ENCODE measurements around the gene TMEM239.
"Not testable (repeated sequence)": the region's sequence is repeated elsewhere in the genome, so short reads cannot be mapped to it uniquely, and the experiment has no call there.

TMEM239 gene

DNA sequence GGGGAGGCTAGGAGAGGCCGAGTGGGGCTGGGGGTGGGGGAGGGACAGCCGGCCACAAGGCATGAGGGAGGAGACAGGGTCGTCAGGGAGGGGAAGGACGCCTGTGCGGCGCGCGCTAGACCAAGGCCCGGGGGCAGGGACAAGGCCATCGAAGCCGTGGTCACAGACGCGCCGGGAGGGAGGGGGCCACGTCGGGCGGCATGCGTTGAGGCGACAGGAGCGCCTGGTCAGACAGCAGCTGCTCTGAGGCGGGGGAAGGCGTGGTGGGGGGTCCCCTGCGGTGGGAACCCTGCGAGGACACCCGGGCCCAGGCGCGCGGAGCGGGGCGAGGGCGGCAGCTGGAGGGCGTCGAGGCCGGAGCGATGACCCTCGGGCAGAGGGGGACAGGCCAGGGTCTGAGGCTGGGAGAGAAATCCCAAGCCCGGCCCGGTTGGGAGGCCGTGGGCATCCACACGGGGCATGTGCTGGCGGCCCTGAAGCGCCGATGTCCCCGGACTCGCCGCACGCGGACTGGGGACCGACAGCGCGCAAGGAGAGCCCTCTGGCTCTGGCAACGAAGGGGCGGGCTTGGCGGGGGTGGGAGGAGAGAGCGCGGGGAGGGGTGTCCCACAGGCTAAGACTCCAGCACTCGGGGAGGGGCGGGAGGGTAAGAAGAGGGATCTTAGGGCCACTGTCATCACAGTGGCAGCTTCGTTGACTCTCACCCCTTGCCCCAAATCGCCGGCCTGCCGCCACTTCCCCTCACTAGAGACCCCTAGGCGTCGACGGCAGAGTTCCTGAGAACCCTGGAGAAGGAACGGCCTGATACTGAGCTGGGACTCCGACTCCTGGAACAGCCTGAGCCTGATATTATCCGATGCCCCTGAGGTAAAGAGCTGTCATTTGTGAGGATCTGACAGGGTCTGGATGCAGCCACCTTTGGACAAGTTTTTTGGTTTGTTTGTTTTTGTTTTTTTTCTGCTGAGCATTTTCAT, 5.0 kb downstream of the TMEM239 start:
- TF ChIP-seq, protein P1, sequence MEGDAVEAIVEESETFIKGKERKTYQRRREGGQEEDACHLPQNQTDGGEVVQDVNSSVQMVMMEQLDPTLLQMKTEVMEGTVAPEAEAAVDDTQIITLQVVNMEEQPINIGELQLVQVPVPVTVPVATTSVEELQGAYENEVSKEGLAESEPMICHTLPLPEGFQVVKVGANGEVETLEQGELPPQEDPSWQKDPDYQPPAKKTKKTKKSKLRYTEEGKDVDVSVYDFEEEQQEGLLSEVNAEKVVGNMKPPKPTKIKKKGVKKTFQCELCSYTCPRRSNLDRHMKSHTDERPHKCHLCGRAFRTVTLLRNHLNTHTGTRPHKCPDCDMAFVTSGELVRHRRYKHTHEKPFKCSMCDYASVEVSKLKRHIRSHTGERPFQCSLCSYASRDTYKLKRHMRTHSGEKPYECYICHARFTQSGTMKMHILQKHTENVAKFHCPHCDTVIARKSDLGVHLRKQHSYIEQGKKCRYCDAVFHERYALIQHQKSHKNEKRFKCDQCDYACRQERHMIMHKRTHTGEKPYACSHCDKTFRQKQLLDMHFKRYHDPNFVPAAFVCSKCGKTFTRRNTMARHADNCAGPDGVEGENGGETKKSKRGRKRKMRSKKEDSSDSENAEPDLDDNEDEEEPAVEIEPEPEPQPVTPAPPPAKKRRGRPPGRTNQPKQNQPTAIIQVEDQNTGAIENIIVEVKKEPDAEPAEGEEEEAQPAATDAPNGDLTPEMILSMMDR (IDR thresholded peaks at IDR 0.05; ENCODE audit: insufficient read depth, low read length, poor library complexity, severe bottlenecking), result no peak
- H3K36me3 ChIP-seq (ENCODE audit: control insufficient read depth, insufficient read depth, low read length), result no peaks in the 10 kb centered on the region
- DNase-seq (ENCODE audit: extremely low read depth, insufficient read length), result no peak
- H3K4me3 ChIP-seq (replicated peaks; ENCODE audit: low read depth, low read length), result no peak overlapping the region
- no peaks in the 10 kb centered on the region for H3K27me3 ChIP-seq (replicated peaks; ENCODE audit: control insufficient read depth, insufficient read depth, low read length)

DNA sequence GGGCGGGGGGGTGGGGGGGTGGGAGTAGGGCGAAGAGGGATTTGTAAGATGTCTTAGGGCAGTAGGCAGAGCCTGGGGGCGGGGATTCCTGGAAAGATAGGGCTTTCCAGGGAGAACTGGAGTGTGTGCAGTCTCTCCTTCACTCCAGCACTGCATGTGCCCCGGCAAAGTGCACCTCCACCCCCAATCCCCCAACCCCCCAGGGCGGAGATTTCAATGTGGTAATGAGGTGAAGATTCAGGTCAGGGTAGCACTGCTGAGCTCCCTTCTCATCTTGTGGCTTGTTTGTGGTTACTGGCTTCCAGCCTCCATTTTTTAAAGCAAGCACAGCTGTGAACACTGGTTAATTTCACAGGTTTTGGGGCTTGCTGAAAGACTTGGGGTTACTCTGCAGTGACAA, 5.9 kb downstream of the TMEM239 start:
- H3K4me3 ChIP-seq (replicated peaks; ENCODE audit: low read depth, low read length), result no peak overlapping the region
- H3K36me3 ChIP-seq (ENCODE audit: control insufficient read depth, insufficient read depth, low read length), result no peaks in the 10 kb centered on the region
- no peak for DNase-seq (ENCODE audit: extremely low read depth, insufficient read length)
- TF ChIP-seq, protein P1 (IDR thresholded peaks at IDR 0.05; ENCODE audit: insufficient read depth, low read length, poor library complexity, severe bottlenecking), result no peak
- no peaks in the 10 kb centered on the region for H3K27me3 ChIP-seq (replicated peaks; ENCODE audit: control insufficient read depth, insufficient read depth, low read length)

DNA sequence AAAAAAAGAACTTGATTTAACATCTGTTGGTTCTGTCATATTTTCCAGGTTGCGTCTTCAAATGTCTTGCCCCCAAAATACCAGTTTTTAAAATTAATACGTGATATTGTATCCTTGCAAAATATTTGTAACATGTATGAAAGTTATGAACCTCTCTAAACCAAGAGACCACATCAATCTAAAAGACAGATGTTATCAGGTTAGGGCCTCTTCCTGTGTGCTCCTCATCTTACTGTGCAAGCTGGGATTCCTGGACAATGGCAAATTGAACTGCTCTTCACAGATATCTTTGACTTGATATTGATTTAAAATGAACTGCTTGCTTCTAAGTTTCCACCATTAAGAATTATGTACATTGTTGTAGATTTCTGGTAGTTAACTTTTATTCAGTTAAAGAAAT, 9.6 kb downstream of the TMEM239 start:
- Histone ChIP-seq H3K4me3 (replicated peaks; ENCODE audit: low read depth, low read length) (no peak overlapping the region), H3K36me3 (ENCODE audit: control insufficient read depth, insufficient read depth, low read length) (no peaks in the 10 kb centered on the region), H3K27me3 (replicated peaks; ENCODE audit: control insufficient read depth, insufficient read depth, low read length) (no peaks in the 10 kb centered on the region)
- no peak for DNase-seq (ENCODE audit: extremely low read depth, insufficient read length)
- TF ChIP-seq, protein P1 (IDR thresholded peaks at IDR 0.05; ENCODE audit: insufficient read depth, low read length, poor library complexity, severe bottlenecking), result no peak

DNA sequence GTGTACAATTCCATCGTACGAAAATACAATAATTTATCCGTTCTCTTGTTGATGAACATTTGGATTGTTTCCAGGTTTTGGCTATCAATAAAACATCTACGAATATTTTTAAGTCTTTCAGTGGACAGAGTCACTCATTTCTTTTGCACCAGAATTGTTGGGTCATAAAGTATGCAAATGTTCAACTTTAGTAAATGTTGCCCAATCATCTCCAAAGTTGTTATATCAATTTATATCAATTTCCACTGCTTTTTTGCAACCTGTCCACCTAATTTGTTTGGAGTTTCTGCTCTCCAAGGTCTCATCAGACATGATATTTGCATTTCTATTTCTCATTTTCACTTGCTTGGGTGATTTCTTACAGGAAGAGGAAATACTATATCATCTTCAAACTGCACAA, 10.5 kb downstream of the TMEM239 start:
- TF ChIP-seq, protein P1 (IDR thresholded peaks at IDR 0.05; ENCODE audit: insufficient read depth, low read length, poor library complexity, severe bottlenecking), result no peak
- DNase-seq (ENCODE audit: extremely low read depth, insufficient read length), result no peak
- H3K27me3 ChIP-seq (replicated peaks; ENCODE audit: control insufficient read depth, insufficient read depth, low read length), result no peaks in the 10 kb centered on the region

DNA sequence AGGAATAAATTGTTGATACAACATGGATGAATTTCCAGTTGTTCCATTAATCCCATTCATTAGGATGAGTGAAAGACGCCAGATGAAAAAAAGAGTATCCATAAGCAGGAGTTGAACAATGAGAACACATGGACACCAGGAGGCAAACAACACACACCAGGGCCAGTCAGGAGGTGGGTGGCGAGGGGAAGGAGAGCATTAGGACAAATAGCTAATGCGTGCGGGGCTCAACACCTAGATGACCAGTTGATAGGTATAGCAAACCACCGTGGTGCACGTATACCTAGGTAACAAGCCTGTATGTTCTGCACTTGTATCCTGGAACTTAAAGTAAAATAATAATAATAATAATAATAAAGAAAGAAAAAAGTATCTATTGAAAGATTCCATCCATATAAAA, 13.2 kb downstream of the TMEM239 start:
- H3K36me3 ChIP-seq (ENCODE audit: control insufficient read depth, insufficient read depth, low read length), result no peaks in the 10 kb centered on the region
- TF ChIP-seq, protein P1 (IDR thresholded peaks at IDR 0.05; ENCODE audit: insufficient read depth, low read length, poor library complexity, severe bottlenecking), result no peak
- DNase-seq (ENCODE audit: extremely low read depth, insufficient read length), result no peak
- H3K27me3 ChIP-seq (replicated peaks; ENCODE audit: control insufficient read depth, insufficient read depth, low read length), result no peaks in the 10 kb centered on the region
- no peak overlapping the region for H3K4me3 ChIP-seq (replicated peaks; ENCODE audit: low read depth, low read length)

More for the DNA sequence above, 10.5 kb downstream of the TMEM239 start:
- Histone ChIP-seq H3K36me3 (ENCODE audit: control insufficient read depth, insufficient read depth, low read length) (no peaks in the 10 kb centered on the region), H3K4me3 (replicated peaks; ENCODE audit: low read depth, low read length) (no peak overlapping the region)

DNA sequence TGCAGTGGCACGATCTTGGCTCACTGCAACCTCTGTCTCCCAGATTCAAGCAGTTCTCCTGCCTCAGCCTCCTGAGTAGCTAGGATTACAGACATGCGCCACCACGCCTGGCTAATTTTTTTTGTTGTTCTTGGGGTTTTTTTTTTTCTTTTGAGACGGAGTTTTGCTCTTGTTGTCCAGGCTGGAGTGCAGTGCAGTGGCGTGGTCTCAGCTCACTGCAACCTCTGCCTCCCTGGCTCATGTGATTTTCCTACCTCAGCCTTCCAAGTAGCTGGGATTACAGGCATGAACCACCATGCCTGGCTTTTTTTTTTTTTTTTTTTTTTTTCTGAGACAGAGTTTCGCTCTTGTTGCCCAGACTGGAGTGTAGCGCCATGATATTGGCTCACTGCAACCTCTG, 15.0 kb downstream of the TMEM239 start:
- not testable (repeated sequence) for H3K4me3 ChIP-seq (replicated peaks; ENCODE audit: low read depth, low read length); DNase-seq (ENCODE audit: extremely low read depth, insufficient read length); H3K27me3 ChIP-seq (replicated peaks; ENCODE audit: control insufficient read depth, insufficient read depth, low read length); H3K36me3 ChIP-seq (ENCODE audit: control insufficient read depth, insufficient read depth, low read length)
